ENCODE results near the gene KRT75. TPM values are rescaled to one million over a fixed set of nuclear protein-coding genes. Genes with fewer than 3 reads are reported as not detected.

KRT75 gene
- total and polyA plus RNA-seq, 2 of the 13 experiments (the other 11 are each of a cell fraction or from before 2014, with no cell fraction given): not detected

GRCh38 chr12:52392465-52393007 lies 41.6 kb downstream of the KRT75 start:
- ATAC-seq: no peak
- no peak for TF ChIP-seq ZFX (CRISPR knock-in tag; IDR thresholded peaks at IDR 0.05; ENCODE audit: low read depth)
- TF ChIP-seq RARA (CRISPR knock-in tag; IDR thresholded peaks at IDR 0.05): no peak
- no peak for TF ChIP-seq SP1 (IDR thresholded peaks at IDR 0.05)
- no peak for TF ChIP-seq SP1 (CRISPR knock-in tag; IDR thresholded peaks at IDR 0.05)
- no peak for TF ChIP-seq ZNF17 (CRISPR knock-in tag; IDR thresholded peaks at IDR 0.05)
- no peak for TF ChIP-seq GABPA (IDR thresholded peaks at IDR 0.05; ENCODE audit: low read depth, low read length)
- TF ChIP-seq GABPA (CRISPR knock-in tag; IDR thresholded peaks at IDR 0.05; ENCODE audit: low read depth): no peak
- TF ChIP-seq BATF2 (CRISPR knock-in tag; IDR thresholded peaks at IDR 0.05): no peak
- TF ChIP-seq, protein P1, sequence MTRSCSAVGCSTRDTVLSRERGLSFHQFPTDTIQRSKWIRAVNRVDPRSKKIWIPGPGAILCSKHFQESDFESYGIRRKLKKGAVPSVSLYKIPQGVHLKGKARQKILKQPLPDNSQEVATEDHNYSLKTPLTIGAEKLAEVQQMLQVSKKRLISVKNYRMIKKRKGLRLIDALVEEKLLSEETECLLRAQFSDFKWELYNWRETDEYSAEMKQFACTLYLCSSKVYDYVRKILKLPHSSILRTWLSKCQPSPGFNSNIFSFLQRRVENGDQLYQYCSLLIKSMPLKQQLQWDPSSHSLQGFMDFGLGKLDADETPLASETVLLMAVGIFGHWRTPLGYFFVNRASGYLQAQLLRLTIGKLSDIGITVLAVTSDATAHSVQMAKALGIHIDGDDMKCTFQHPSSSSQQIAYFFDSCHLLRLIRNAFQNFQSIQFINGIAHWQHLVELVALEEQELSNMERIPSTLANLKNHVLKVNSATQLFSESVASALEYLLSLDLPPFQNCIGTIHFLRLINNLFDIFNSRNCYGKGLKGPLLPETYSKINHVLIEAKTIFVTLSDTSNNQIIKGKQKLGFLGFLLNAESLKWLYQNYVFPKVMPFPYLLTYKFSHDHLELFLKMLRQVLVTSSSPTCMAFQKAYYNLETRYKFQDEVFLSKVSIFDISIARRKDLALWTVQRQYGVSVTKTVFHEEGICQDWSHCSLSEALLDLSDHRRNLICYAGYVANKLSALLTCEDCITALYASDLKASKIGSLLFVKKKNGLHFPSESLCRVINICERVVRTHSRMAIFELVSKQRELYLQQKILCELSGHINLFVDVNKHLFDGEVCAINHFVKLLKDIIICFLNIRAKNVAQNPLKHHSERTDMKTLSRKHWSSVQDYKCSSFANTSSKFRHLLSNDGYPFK (CRISPR knock-in tag; IDR thresholded peaks at IDR 0.05; ENCODE audit: borderline replicate concordance): no peak
- no peak for TF ChIP-seq MXD3 (CRISPR knock-in tag; IDR thresholded peaks at IDR 0.05)
- TF ChIP-seq XRCC5 (optimal IDR thresholded peaks at IDR 0.05; ENCODE audit: low read length): no peak
- TF ChIP-seq FOXA1 (IDR thresholded peaks at IDR 0.05): no peak
- TF ChIP-seq FOXA1 (CRISPR knock-in tag; IDR thresholded peaks at IDR 0.05): no peak
- no peak for TF ChIP-seq NCOA1 (CRISPR knock-in tag; IDR thresholded peaks at IDR 0.05)
- no peak for TF ChIP-seq MIER3 (CRISPR knock-in tag; IDR thresholded peaks at IDR 0.05; ENCODE audit: borderline replicate concordance)
- Histone ChIP-seq H3K27me3 (ENCODE audit: control insufficient read depth in 1 of 2, insufficient read depth in 2 of 2, low read length in 2 of 2) (peaks cover 0 to 9% of the 10 kb centered on the region in 2 experiments; a peak in 3 of 5 replicates), H3K79me2 (ENCODE audit: insufficient read depth, low read length) (no peaks in the 10 kb centered on the region), H3K4me2 (ENCODE audit: low read depth, low read length) (no peak overlapping the region), H3K4me3 (replicated peaks in 1 of 3; ENCODE audit: insufficient read depth in 1 of 3, low read depth in 2 of 3, low read length in 3 of 3) (no peak overlapping the region), H2AFZ (ENCODE audit: low read length) (no peak overlapping the region), H3K36me3 (replicated peaks in 1 of 2; ENCODE audit: control insufficient read depth in 1 of 2, insufficient read depth in 2 of 2, low read length in 2 of 2) (no peaks in the 10 kb centered on the region), H4K20me1 (ENCODE audit: insufficient read depth, low read length) (no peaks in the 10 kb centered on the region), H3K9me3 (ENCODE audit: low read length) (no peaks in the 10 kb centered on the region), H3K27ac (ENCODE audit: extremely low read length, insufficient read depth, low read length) (no peak overlapping the region), H3K4me1 (ENCODE audit: insufficient read depth, low read length) (no peaks in the 10 kb centered on the region), H3K9ac (ENCODE audit: insufficient read depth, low read depth, low read length) (no peak overlapping the region)
- ChIA-PET CTCF (ENCODE audit: low intra/inter-chr PET ratio, low total read pairs) (no interaction called here), POLR2A (no interaction called here)
- 2% methylated on average over 6 of the region's 7 CpGs for whole genome bisulfite sequencing (ENCODE audit: low lambda C conversion rate)
- BruUV-seq (replicated peaks): no TSS peak
- intact Hi-C loops (cut with micrococcal nuclease; ENCODE audit: unreplicated experiment): loop anchor here (1.0 kb wide), 1 partner anchor 23 kb away; no protein-coding TSS in a partner anchor
- FAIRE-seq: no peak
- in situ Hi-C loops (cut with HindIII; ENCODE audit: extremely low pct_ligation_motif_present, low pct_unique_long_range_greater_than_20kb): loop anchor here (25.0 kb wide), 1 partner anchor 595 kb away; no protein-coding TSS in a partner anchor
- DNase-seq (ENCODE audit: low spot score): no peak
